HG03521 (cell line): ENCODE measurements around the gene N4BP2L1.

ENCODE experiments used
- ATAC-seq: cut with Tn5 transposase; IDR thresholded peaks from one replicate; pipeline ENCODE4 v1.9.1; 2021; ENCODE audit warnings: mild to moderate bottlenecking, moderate library complexity; ENCODE audit not compliant: unreplicated experiment

The N4BP2L1 gene

DNA sequence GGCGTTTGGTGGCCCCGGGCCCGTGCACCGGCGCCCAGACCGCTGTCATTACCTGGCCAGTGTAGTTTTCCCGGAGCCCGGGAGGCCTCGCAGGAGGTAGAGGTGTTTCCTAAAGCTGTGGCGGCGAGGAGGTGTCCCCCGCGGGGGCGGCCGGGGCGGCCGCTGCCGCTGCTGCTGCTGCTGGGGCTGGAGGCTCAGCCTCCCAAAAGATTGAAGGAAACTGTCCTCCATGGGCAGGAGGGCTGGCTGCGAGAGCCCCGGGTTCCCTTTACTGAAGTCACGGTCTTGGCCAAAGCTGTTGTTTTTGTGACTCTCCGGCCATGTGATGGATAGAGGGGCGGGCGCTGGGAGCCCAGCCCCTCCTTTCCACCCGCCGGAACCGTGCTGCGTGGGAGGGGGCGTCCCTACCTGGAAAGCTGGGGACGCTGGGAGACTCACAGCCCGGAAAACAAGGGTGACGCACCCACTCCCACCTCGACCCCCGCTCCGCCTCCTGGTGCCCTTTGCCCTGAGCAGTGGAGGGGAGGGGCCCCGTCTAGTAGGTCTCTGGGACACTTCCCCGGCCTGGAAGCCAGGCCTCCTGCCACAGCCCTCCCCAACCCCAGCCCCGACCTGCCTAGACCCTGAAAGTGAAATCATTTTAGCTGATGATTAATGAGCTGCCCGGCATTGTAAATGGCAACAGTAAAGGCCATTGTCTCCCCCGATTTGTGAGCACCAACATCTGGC lies at the start of gene N4BP2L1:
TSS of gene N4BP2L1 (minus strand) at position 279 of the 729 bp plus-strand sequence. CDS start at position 231, 48 bp downstream.
- peak; percentile 62 for ATAC-seq

DNA sequence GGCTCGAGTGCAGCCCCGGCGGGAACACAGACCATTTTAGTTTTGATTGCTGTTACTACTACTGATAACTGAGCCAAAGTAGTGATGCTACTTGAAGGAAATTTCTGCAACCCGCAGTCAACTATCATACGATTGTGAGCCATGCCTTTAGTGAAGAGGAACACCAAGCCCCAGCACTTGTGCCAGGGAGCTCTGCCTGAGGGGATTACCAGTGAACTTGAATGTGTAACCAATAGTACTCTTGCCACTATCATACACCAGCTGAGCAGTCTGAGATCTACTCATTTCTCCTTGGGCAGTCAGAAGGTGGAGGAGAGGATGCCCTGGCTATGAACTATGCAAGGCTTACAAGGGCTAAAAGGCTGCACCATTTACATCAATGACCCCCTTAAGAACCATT lies 49.0 kb upstream of the N4BP2L1 start:
- ATAC-seq, result no peak

DNA sequence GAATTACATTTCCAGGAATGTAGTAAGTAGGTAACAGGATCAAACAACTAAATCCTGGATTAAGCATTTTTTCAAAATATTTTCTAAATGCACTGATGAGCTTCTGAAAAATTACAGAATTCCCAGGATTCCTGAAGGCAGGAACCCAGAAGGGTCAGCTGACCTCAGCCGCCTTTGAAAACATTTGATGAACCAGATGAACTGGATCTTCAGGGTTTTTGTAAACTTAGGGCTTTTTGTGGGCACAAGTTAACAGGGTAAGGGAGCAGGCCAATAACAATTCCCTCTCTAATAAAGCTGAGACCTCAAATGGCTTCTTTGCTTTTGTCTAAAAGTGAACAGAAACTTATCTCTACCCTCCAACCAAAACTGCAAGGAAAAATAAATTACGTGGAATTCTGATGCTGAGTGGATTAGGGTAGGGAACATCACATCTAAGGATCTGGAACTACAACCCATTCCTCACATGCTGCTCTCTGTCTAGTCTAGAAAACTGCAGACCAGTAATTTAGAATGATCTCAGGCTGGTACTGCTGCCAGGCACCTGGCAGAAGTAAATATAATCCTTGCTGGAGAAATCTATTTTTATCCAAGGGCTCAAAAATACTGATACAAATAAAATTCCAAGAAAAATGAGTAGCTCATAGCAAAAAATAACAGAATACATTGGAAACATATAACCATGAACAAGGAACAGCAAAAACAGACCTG lies 48.2 kb upstream of the N4BP2L1 start:
- ATAC-seq, result no peak

DNA sequence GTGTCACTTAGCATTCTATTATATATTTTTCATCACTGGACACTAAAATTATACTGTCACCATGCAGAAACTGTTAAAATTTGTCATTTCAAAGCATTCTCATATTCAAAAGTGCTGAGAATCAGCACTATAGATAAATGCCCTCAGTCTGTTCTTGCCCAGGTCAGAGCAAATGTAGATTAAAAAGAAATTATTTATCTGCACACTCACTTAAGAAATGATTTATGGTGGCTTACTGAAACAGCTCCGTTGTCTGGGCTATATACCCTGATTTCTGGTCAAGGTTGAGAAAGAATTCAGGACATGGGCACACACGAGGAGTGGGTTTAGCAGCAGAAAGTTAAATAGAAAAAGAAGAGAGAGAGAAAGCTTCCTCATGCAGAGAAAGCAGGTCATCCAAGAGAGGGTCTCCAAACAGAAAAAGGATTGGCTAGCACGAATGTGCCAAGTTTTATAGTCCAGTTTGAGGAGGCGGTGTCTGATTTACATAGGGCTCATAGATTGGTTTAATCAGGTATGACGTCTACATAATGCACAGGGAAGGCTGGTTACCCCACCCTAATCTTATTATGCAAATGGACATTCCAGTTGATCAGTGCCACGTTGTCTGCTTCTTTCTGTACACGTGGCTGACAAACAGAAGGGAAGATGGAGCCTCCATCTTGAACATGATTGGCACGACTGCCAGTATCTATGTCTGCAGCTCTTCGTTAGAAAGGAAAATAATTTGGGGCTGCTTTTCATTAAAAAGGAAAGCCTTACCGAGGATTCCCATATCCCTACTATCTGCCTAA lies 47.3 kb upstream of the N4BP2L1 start:
- ATAC-seq, result no peak

DNA sequence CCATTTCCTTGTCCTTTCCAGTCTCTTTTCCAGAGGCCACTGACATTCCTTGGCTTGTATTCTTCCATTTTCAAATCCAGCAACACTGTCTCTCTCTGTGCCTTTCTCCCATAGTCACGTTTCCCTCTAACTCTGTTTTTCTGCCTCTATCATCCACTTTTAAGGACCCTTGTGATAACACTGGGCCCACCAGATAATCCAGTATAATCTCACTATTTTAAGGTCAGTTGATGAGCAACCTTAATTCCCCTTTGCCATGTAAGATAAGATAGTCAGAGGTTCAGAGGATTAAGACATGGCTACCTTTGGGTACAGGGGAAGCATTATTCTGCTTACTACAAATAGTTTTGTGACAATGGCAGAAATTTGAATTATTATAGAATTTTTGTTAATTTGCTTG lies 45.7 kb upstream of the N4BP2L1 start:
- no peak for ATAC-seq

DNA sequence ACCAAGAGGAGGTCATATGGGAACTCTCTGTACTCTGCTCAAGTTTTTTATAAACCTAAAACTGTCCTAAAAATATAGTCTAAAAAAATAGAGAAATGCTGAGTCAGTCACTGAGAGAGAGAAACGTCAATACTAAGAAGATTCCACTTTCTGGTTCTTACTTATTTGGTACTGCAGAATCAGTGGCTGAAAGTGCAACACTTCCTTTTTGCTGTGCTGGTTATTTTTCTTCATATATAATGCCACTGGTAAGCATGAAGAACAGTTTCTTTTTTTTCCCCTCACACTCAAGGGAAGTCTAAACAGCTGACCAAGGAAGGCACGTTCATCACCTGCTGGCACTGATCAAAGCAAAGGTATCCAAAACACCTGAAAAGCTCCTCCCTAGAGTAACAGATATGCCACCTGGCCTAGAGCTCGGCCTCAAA lies 44.3 kb upstream of the N4BP2L1 start:
- ATAC-seq, result peak; percentile 65

DNA sequence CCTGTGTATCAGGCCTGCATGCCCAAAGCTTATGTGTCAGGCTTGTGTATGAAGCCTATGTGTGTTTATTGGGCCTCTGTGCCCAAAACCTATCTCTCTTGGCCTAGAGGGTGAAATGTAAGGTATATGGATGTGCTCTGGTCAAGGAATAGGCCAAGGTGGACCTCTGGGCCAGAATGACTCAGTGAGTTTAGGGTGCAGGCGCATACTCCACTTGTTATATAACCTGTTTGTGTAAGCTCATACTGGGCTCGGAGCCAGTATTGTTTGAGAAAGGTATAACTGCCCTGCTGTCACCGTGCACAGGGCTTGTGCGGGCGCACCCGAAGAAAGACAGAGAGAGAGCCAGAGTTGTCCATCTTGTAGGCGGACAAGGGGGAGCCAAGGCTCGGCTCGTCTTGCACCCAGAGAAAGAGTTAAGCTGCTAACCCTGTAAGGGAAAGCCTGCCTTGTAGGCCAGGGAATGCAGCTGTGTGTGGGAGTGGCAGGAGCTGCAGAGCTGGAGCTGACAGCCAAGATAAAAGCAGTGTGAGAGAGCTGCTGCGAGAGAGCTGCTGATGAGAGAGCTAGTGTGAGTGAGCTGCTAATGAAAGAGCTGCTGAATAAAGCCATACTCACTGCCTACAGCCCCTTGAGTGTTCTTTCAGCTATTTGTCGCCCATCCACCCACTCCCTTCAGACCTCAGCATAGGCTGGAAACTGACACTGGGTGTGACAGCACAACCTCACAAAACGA lies 43.4 kb upstream of the N4BP2L1 start:
- ATAC-seq, result no peak

DNA sequence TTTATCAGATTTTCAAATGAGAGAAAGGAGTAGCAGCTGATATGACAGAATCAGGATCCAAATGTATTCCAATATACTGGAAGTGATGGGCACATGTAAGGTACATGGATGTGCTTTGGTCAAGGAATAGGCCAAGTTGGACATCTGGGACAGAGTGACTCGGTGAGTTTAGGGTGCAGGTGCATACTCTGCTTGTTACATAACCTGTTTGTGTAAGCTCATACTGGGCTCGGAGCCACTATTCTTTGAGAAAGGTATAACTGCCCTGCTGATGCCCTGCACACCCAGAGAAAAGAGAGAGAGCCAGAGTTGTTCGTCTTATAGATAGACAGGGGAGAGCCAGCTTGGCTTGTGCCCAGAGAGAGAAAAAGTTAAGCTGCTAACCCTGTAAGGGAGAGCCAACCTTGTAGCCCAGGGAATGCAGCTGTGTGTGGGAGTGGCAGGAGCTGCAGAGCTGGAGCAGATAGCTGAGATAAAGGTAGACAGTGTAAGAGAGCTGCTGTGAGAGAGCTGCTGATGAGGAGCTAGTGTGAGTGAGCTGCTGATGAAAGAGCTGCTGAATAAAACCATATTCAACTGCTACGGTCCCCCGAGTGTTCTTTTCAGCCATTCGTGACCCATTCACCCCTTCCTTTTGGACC lies 40.7 kb upstream of the N4BP2L1 start:
- no peak for ATAC-seq

DNA sequence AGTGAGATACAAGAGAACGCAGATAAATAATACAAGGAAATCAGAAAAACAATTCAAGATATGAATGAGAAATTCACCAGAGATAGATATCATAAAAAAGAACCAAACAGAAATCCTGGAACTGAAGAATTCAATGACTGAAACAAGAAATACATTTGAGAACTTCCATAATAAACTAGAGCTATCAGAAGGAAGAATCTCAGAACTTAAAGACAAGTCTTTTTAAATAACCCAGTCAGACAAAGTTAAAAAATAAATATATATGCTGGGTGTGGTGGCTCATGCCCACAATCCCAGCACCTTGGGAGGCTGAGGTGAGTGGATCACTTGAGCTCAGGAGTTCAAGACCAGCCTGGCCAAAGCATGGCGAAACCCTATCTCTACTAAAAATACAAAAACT lies 28.7 kb upstream of the N4BP2L1 start:
- ATAC-seq, result no peak

DNA sequence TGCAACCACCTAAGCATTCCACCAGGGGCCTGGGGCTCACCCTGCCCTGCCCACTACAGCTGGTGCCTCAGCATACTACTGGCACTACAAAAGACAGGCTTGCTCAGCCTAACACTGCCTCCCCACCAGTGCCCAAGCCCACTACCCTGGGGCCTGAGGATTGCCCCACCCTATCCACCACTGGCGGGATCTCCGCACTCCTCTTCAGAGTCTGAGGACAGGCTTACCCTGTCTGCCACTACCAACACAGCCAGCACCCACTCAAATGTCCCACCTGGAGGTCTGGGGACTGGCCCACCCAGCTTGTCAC lies 27.6 kb upstream of the N4BP2L1 start:
- ATAC-seq, result no peak

DNA sequence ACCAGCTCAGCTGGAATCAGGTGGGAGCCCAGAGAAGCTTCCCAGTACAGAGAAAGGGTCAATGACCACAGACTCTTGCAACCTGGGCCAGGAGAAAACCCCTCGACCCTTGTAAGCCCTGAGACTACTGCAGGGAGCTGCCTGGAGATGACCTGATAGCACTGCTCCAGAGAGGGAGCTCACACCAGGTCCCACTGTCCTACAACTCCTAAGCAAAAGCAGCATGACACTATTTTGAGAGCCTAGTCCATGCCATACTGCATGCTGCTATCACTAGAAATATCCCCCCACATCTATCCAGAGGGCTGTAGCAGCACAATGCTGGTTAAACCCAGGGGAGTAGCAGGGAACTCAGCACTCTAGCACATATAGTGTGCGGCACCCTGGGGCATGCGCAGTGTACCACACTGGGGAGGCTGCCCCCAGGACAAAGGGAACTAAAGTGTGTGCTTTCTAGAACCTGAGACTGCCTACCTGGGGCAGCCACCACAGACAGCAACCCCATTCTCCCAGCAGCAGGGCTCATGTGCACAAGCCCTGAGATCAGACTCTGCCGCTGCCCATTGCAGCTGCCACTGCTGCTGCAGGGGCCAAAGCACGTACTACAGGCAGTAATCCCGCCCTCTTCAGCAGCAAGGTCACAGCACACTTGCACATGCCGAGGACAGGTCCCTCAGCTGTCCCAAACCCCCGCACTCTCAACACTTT lies 27.1 kb upstream of the N4BP2L1 start:
- ATAC-seq, result no peak

DNA sequence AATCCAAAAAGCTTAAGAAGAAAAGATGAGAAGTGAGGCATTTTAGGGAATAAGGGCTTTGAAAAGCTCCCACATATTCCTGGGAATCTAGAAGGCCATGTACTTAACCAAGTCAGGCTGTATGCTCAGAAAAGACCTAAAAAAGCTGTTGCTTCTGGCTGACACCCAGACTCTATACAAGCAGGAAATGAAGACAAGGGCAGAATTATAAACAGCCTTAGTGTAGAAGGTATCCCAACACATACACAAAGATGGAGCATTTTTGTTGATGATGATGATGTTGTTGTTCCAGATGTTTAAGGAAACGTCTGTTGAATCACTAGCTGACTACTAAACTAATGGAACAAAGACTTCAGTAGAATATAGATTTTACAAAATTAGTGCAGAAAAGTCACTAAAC lies 26.1 kb upstream of the N4BP2L1 start:
- no peak for ATAC-seq

DNA sequence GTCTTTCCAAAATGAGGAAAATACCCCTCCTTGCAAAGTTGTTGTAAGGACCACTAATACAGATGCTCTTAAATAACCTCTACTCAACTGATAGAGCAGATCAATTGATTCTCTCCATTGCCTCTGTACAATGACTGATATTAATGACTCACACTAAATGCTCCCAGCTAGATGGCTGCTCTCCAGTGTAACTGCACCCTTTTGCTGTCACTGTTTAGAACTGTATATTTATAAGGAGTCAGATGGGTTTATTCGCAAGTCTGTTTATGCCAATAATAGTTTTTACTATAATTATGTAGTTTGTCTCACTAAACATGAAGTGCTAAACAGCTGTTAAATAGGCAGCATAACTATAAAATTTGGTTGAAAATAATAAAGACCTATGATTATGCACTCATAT lies 21.0 kb upstream of the N4BP2L1 start:
- ATAC-seq, result no peak

DNA sequence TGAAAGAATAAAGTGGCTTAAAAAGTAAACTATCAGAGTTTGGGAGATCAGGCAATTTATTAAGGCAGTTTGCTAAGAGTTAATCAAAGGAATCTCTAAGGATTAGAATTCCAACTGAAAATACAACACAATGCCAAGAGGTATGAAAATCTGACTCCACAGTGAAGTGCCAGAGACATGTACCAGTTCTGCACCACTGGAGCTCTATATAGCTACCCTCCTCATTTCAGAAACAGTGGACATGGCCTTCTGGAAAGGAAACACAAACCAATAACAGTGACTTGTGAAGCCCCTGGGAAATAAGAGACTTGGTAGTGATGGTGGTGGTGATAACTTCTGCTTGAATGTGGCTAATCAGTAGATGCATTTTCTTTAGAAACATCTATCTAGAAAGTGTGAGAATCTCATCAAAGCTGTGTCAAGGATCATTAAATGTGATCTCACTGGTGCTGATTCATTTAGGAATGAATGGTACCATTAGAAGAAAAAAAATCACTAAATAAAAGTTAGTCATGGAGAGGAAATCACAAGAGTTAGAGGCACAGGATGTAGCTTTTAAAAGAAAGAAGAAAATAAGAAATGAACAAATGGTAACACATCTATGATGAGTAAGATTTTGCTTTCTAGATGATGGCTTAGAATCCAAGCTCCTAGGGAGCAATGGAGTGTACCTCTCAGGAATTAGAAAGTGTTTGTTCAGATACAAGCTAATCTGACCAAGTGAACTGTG lies 20.1 kb upstream of the N4BP2L1 start:
- no peak for ATAC-seq

DNA sequence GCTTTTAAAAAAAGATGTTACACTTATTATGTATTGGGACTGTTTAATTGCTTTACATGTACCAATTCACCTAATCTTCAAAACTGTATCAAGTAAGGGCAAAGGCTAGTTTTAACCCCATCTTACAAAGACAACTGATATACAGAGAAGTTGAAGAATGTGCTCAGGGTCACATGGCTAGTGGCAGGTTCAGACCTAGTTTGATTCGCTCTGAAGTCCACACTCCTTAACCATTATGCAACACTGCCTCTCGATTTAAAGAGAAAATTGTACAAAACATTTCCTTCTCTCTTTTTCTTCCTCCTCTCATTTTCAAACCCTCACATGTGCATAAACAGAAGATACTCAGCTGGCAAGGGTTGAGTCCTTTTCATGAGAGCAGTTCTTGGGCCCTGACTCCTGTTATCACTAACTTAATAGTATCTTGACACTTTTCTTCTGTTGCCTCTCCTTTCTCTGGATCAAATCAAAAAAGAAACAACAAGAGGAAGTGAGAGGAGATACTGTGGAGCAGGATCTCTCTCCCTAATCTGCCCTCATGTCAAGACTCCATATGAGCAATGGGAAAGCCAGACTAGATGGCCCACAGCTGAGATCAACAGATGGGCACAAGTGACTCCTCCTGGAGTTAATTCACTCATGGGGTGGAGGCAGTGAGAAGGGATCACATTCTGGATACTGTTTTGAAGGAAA lies 19.0 kb upstream of the N4BP2L1 start:
- ATAC-seq, result no peak

DNA sequence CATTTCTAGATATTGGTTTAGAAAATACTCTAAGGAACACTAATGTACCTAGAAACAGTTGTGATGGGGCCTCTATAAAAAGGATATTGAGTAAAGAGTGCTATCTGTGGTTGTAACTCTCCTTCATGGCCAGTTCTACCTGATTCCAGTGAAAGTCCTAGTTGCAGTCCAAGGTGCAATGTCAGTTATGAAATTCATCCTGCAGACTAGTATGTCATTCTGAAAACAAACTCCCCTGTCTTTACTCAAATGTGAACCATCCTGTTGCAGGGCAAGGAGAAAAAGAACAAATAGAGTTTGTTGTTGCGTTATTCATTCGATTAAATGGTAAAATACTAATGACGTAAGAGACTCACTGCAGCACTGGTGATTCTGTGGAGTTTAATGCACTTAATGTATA lies 18.3 kb upstream of the N4BP2L1 start:
- no peak for ATAC-seq

DNA sequence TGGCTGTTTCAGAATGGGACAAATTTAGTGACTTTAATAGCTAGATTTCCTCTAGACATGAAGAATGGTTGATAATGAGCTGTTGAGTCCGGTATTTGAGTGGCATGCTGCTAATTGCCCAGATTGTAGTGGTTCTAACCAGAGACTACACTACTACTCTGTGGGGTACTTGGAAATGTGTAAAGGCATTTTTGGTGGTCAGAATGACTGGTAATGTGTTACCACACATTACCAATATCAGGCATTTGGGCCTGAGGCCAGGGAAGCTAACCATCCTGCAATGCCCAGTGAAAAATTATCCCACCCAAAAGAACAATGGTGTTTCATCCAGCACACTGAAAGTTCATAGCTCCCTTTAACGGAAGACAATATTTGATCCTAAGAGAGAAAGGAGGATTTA lies 17.5 kb upstream of the N4BP2L1 start:
- no peak for ATAC-seq

DNA sequence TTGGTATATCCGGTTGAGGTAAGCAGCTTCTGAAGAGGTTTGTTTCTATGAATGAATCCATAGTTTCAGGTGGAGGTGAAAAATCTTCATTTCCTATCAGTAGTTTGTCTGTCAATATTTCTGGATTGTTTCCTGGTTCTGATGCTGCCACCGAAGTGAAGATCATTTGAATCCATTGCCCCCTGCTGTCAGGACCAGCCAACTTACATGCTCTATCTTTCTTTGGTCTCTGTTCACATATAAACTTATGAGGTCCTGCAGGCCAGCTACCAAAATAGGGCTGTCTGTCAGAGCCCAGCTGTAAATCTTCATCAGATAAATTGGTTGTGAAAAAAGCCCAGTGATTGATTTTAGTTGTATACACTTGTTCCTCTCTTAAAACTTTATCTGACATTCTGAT lies 15.2 kb upstream of the N4BP2L1 start:
- ATAC-seq, result peak; percentile 71

DNA sequence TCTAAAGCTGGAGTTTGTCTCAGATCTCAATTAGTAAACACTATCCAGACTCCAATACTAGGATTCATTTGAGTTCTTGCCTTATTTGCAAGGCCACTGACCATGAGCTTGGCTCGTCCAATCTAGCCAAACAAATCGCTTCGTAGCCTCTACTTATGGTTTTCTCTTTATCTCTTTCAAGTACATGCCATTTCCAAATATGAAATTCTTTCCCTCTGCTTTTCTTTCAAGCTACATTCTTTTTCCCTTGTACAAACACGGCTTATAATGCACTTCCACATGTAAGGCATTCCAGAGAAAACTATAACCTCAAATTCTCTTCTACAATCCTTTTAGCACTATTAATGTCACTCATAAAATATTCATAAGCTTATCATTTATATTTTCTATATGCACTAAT lies 10.9 kb upstream of the N4BP2L1 start:
- ATAC-seq, result no peak
